PFSK-1 (cell line): ENCODE results near the gene MAPK7.

Source experiments
- FOXP2 ChIP-seq: optimal IDR thresholded peaks from 2 replicates; pipeline ENCODE3; 2011; ENCODE audit warnings: borderline replicate concordance, control low read depth, inconsistent platforms; ENCODE audit not compliant: insufficient read depth; ENCODE audit errors: extremely low read length, extremely low read depth
- POLR2AphosphoS5 ChIP-seq: IDR thresholded peaks from 2 replicates; pipeline ENCODE4 v1.6.1; 2012; ENCODE audit warnings: low read depth, mild to moderate bottlenecking, control low read depth, low read length, moderate library complexity
- SIN3A ChIP-seq: IDR thresholded peaks from 2 replicates; pipeline ENCODE4 v1.6.1; 2012; ENCODE audit warnings: mild to moderate bottlenecking, low read length, moderate library complexity, borderline replicate concordance; ENCODE audit not compliant: insufficient read depth
- TAF1 ChIP-seq: IDR thresholded peaks from 2 replicates; pipeline ENCODE4 v1.6.1; 2012; ENCODE audit warnings: low read length, control low read depth, borderline replicate concordance; ENCODE audit not compliant: insufficient read depth
- TF ChIP-seq, protein P1 (sequence below), 2 experiments: IDR thresholded peaks; 2 replicates each; pipeline versions ENCODE4 v1.6.1 to v1.8.0; 2011 to 2012; ENCODE audit warnings: low read depth in 2 of 2, low read length in 2 of 2, control low read depth in 1 of 2, inconsistent platforms in 1 of 2, mild to moderate bottlenecking in 1 of 2, moderate library complexity in 1 of 2; ENCODE audit not compliant: insufficient read depth in 1 of 2

The MAPK7 gene

DNA sequence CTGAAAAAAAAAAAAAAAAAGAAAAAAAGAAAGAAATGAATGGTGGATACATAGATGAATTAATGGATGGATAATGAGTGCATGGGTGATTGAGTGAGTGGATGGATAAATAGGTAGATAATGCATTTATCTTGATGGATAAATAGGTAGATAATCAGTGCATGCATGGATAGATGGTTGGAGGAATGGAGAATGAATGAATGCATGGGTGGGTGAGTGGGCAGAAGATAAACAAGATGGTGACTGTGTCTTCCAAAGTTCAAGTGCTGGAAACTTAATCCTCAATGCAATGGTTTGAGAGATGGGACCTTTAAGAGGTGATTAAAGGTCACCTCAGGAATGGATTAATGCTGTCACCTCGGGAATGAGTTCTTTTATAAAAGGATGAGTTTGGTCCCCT lies 26.0 kb downstream of the MAPK7 start:
- TF ChIP-seq SIN3A (no peak), FOXP2 (no peak)
- TF ChIP-seq, protein P1, sequence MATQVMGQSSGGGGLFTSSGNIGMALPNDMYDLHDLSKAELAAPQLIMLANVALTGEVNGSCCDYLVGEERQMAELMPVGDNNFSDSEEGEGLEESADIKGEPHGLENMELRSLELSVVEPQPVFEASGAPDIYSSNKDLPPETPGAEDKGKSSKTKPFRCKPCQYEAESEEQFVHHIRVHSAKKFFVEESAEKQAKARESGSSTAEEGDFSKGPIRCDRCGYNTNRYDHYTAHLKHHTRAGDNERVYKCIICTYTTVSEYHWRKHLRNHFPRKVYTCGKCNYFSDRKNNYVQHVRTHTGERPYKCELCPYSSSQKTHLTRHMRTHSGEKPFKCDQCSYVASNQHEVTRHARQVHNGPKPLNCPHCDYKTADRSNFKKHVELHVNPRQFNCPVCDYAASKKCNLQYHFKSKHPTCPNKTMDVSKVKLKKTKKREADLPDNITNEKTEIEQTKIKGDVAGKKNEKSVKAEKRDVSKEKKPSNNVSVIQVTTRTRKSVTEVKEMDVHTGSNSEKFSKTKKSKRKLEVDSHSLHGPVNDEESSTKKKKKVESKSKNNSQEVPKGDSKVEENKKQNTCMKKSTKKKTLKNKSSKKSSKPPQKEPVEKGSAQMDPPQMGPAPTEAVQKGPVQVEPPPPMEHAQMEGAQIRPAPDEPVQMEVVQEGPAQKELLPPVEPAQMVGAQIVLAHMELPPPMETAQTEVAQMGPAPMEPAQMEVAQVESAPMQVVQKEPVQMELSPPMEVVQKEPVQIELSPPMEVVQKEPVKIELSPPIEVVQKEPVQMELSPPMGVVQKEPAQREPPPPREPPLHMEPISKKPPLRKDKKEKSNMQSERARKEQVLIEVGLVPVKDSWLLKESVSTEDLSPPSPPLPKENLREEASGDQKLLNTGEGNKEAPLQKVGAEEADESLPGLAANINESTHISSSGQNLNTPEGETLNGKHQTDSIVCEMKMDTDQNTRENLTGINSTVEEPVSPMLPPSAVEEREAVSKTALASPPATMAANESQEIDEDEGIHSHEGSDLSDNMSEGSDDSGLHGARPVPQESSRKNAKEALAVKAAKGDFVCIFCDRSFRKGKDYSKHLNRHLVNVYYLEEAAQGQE (IDR thresholded peaks at IDR 0.05; ENCODE audit: insufficient read depth in 1 of 2, low read depth in 2 of 2, low read length in 2 of 2) = no peak

DNA sequence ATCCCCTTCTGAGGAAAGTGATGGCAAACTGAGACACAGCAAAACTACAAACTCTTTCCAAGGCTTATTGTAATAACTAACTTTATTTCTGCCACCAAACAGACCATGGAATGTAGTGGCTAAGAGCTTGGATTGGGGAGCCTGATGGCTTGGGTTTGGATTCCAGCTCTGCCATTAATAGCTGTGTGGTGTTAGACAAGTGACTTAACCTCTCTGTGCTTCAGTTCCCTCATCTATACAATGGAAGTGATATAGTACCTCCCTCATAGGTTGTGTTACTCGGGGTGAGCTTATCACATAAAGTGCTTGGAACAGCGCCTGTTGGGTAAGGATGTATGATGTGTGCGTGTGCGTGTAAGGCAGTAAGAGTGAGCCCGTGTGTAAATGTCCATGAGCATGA lies 26.8 kb downstream of the MAPK7 start:
- TF ChIP-seq SIN3A = no peak
- TF ChIP-seq, protein P1 (IDR thresholded peaks at IDR 0.05; ENCODE audit: insufficient read depth in 1 of 2, low read depth in 2 of 2, low read length in 2 of 2) = no peak
- no peak for TF ChIP-seq POLR2AphosphoS5
- TF ChIP-seq FOXP2 = no peak
- no peak for TF ChIP-seq TAF1

DNA sequence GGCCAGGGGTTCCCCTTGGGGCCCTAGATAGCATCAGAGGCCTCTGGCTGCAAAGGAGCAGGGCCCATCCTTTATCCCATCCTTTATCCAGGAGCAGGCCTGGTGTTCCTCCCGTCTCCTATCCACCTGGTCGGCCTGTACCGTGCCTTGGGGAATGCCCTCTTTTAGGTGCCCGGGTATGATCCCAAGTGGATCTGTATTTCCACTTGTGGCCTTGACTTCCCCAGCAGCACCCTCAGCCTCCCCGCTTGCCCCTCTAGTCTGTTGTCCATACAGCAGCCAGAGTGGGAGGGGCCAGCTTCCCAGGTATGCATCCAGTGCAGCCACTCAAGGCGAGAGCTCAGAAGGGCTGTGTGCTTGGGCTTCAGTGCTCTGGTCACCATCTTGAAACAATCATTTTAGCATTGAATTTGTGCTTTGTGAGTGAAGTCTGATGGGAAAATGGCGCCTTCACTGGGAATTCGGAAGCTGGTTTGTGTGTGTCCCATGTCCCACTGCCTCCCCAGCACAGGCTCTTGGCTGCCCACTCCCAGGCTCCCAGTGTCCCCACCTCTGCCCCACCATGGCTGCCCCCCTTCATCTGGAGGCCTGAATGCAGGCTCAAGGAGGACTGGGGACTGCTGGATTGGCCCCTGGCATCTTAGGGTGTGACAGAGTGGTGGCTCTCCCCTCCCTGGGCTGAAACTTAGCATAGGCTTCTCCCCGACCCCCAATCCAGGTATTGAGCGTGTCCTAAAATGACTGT lies 29.5 kb downstream of the MAPK7 start:
- TF ChIP-seq TAF1 (no peak), SIN3A (no peak), POLR2AphosphoS5 (no peak), FOXP2 (no peak)
- TF ChIP-seq, protein P1 (IDR thresholded peaks at IDR 0.05; ENCODE audit: insufficient read depth in 1 of 2, low read depth in 2 of 2, low read length in 2 of 2) = no peak

DNA sequence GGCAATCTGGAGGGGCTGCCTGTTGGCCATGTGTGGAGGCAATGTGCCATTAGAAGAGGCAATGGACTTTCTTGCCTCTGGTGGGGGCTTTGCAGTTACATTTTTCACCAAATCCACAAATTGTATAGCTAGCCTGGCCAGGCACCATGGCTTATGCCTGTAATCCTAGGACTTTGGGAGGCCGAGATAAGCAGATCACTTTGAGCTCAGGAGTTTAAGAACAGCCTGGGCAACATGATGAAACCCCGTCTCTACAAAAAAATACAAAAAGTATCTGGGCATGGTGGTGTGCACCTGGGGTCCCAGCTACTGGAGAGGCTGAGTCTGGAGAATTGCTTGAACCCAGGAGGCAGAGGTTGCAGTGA lies 30.0 kb downstream of the MAPK7 start:
- TF ChIP-seq SIN3A (no peak), FOXP2 (no peak), POLR2AphosphoS5 (no peak), TAF1 (no peak)
- TF ChIP-seq, protein P1 (IDR thresholded peaks at IDR 0.05; ENCODE audit: insufficient read depth in 1 of 2, low read depth in 2 of 2, low read length in 2 of 2) = no peak

DNA sequence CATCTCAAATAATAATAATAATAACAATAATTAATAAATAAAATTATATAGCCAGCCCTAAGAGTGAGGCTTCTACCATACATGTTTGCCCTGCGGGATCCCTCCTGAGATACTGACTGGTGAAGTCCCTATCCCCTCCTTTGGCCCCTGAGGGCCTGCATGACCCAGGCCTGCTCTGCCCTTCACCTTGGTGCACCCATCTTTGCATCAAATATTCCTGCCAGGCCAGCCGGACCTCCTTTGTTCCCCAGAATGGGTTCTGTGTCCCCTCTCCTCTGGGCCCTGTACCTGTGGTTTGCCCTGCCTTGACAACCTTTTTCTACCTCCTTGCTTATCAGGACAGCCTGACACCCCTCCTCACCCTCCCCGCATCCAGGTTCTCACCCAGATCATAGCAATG lies 30.8 kb downstream of the MAPK7 start:
- no peak for TF ChIP-seq FOXP2
